VCaP (cell line): ENCODE results near the gene GABRB3.

Source experiments
- H3K27ac ChIP-seq: fragments of 450-650 bp; 2 replicates; pipeline ENCODE4 v1.5.1; 2017
- CTCF ChIP-seq: fragments of 450-650 bp; conservative IDR thresholded peaks from 2 replicates; pipeline ENCODE4 v1.5.1; 2017; ENCODE audit warnings: mild to moderate bottlenecking, moderate library complexity

Gene GABRB3

GRCh38 chr15:26772154-26773066 lies at the start of gene GABRB3:
GABRB3 (minus strand) TSS chr15:26773066.
- peak within 1 kb of the TSS; percentile 96 for H3K27ac ChIP-seq
- no peak for TF ChIP-seq CTCF

- no peak for TF ChIP-seq CTCF
- peak overlapping the region; percentile 86; the same call in 1 of the 2 replicates for H3K27ac ChIP-seq
Measured at GRCh38 chr15:26807517-26808427, 34.9 kb upstream of the GABRB3 start.

GRCh38 chr15:26806574-26806973 lies 33.7 kb upstream of the GABRB3 start:
- H3K27ac ChIP-seq: peak overlapping the region; percentile 86
- no peak for TF ChIP-seq CTCF

GRCh38 chr15:26806151-26806550 lies 33.3 kb upstream of the GABRB3 start:
- peak overlapping the region; percentile 86 for H3K27ac ChIP-seq
- TF ChIP-seq CTCF: no peak

GRCh38 chr15:26805470-26805869 lies 32.6 kb upstream of the GABRB3 start:
- peak overlapping the region; percentile 86 for H3K27ac ChIP-seq
- no peak for TF ChIP-seq CTCF

- peak overlapping the region; percentile 86 for H3K27ac ChIP-seq
- TF ChIP-seq CTCF: no peak
Measured at GRCh38 chr15:26804063-26804804, 31.4 kb upstream of the GABRB3 start.
